Calu3 (cell line): ENCODE measurements around the gene ADCYAP1R1. TPM values are rescaled to one million over a fixed set of nuclear protein-coding genes. Genes with fewer than 3 reads are reported as not detected.
A peak's percentile ranks its signal among the peaks of the same experiment; 100 is the strongest.

Experiments used
- BruUV-seq: library from RNA; stranded (reverse); fragments of 400-500 nt; replicated peaks from 2 replicates; lab custom pipeline; 2021; lab: Mats Ljungman, UMichigan
- CTCF ChIA-PET: fragments of 300-600 bp; sonication (Branson Sonifier 250); formaldehyde crosslinking; loops from one replicate; lab custom pipeline; 2022; ENCODE audit warnings: antibody characterized with exemption; lab: Charles Lee
- DNase-seq: peaks from one replicate; pipeline ENCODE4 v3.0.0; 2022
- H3K27ac Mint-ChIP-seq: one replicate; pipeline ENCODE4 v1.8.0; 2022; ENCODE audit warnings: mixed read lengths; ENCODE audit not compliant: unreplicated experiment
- H3K27me3 Mint-ChIP-seq: one replicate; pipeline ENCODE4 v1.8.0; 2022; ENCODE audit warnings: mixed read lengths; ENCODE audit not compliant: unreplicated experiment
- H3K36me3 Mint-ChIP-seq: one replicate; pipeline ENCODE4 v1.8.0; 2022; ENCODE audit warnings: mild to moderate bottlenecking, moderate library complexity, mixed read lengths; ENCODE audit not compliant: insufficient read depth, unreplicated experiment
- H3K4me1 Mint-ChIP-seq: one replicate; pipeline ENCODE4 v1.8.0; 2022; ENCODE audit warnings: mild to moderate bottlenecking, low read depth, mixed read lengths; ENCODE audit not compliant: unreplicated experiment
- H3K4me3 Mint-ChIP-seq: one replicate; pipeline ENCODE4 v1.8.0; 2022; ENCODE audit warnings: mild to moderate bottlenecking, low read depth, moderate library complexity, mixed read lengths; ENCODE audit not compliant: unreplicated experiment
- H3K9me3 Mint-ChIP-seq: one replicate; pipeline ENCODE4 v1.8.0; 2022; ENCODE audit warnings: low read depth, mixed read lengths; ENCODE audit not compliant: unreplicated experiment
- CTCF ChIP-seq: fragments of 200-600 bp; IDR thresholded peaks from one replicate; pipeline ENCODE4 v1.8.0; 2022; ENCODE audit warnings: antibody characterized with exemption; ENCODE audit not compliant: unreplicated experiment
- intact Hi-C: fragments of 100-400 bp; cut with micrococcal nuclease; formaldehyde crosslinking; loops from one replicate; pipeline ENCODE4 v1.10.0; 2022; ENCODE audit not compliant: unreplicated experiment
- total RNA-seq: library from RNA; stranded (reverse); gene quantifications from 2 replicates; pipeline ENCODE4 v1.2.3, GENCODE V29; 2022

Gene ADCYAP1R1
- total RNA-seq, 1 experiment from 2014 or later = not detected

- no peak for TF ChIP-seq CTCF
- Mint-ChIP-seq H3K27ac (no peak overlapping the region), H3K27me3 (peaks cover 90% of the 10 kb centered on the region), H3K4me1 (no peaks in the 10 kb centered on the region), H3K4me3 (no peak overlapping the region), H3K36me3 (no peaks in the 10 kb centered on the region), H3K9me3 (no peaks in the 10 kb centered on the region)
- CTCF ChIA-PET = no interaction called here
- DNase-seq = no peak
- BruUV-seq = no TSS peak
- intact Hi-C loops = no loop called here
These were observed 1.9 kb downstream of the ADCYAP1R1 start for GRCh38 chr7:31053986-31054385.

GRCh38 chr7:31054608-31055278 lies 2.6 kb downstream of the ADCYAP1R1 start:
- no peak for TF ChIP-seq CTCF
- CTCF ChIA-PET = interaction anchor here (0.6 to 0.7 kb wide), 2 partner anchors 395 to 1268 kb away, joined by 3 to 4 read pairs; no protein-coding TSS in a partner anchor
- H3K9me3 Mint-ChIP-seq = no peaks in the 10 kb centered on the region
- no peaks in the 10 kb centered on the region for H3K4me1 Mint-ChIP-seq
- no peak overlapping the region for H3K27ac Mint-ChIP-seq
- no peak overlapping the region for H3K4me3 Mint-ChIP-seq
- peaks cover 90% of the 10 kb centered on the region for H3K27me3 Mint-ChIP-seq
- no peak for DNase-seq
- no peaks in the 10 kb centered on the region for H3K36me3 Mint-ChIP-seq
- intact Hi-C loops = no loop called here
- BruUV-seq = no TSS peak

GRCh38 chr7:31055471-31055870 lies 3.4 kb downstream of the ADCYAP1R1 start:
- Mint-ChIP-seq H3K4me1 (no peaks in the 10 kb centered on the region), H3K36me3 (no peaks in the 10 kb centered on the region), H3K27me3 (peaks cover 90% of the 10 kb centered on the region), H3K4me3 (no peak overlapping the region), H3K9me3 (no peaks in the 10 kb centered on the region), H3K27ac (no peak overlapping the region)
- intact Hi-C loops = no loop called here
- no peak for DNase-seq
- TF ChIP-seq CTCF = no peak
- CTCF ChIA-PET = interaction anchor here (0.6 kb wide), 1 partner anchor 35 kb away, joined by 3 read pairs; no protein-coding TSS in a partner anchor
- BruUV-seq = no TSS peak

GRCh38 chr7:31056775-31057346 lies 4.8 kb downstream of the ADCYAP1R1 start:
- H3K36me3 Mint-ChIP-seq = no peaks in the 10 kb centered on the region
- H3K4me1 Mint-ChIP-seq = no peaks in the 10 kb centered on the region
- TF ChIP-seq CTCF = no peak
- CTCF ChIA-PET = interaction anchor here (1.1 kb wide), 1 partner anchor 9 kb away, joined by 3 read pairs; no protein-coding TSS in a partner anchor
- no peaks in the 10 kb centered on the region for H3K9me3 Mint-ChIP-seq
- no peak overlapping the region for H3K4me3 Mint-ChIP-seq
- peaks cover 90% of the 10 kb centered on the region for H3K27me3 Mint-ChIP-seq
- peak; percentile 32 for DNase-seq
- H3K27ac Mint-ChIP-seq = no peak overlapping the region
- no TSS peak for BruUV-seq
- intact Hi-C loops = no loop called here
